ENCODE results near the gene GLIS1.

GLIS1 gene

GRCh38 chr1:53672785-53673184, 66.2 kb downstream of the GLIS1 start:
- DNase-seq, result no peak

DNA sequence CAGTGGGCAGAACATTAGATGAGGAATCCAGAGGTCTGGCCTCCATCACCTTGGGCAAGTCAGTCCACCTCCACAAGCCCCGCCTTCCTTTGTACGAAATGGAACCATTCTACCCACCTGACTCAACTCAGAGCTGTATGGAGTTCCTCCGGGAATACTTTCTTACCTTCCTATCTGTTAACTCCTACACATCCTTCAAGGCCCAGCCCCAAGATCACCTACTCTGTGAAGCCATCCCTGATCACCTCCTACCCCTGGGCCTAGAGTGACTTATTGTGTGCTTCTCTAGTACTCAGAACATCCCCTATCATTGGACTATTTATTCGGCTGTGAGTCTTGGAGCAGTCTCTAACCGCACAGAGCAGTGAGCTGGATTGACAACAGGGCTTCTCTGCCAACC, 66.7 kb downstream of the GLIS1 start:
- no peak for DNase-seq

GRCh38 chr1:53669621-53670191, 69.3 kb downstream of the GLIS1 start:
- DNase-seq, result no peak

- DNase-seq, result no peak
Measured at GRCh38 chr1:53666566-53666965, 72.4 kb downstream of the GLIS1 start.

- no peak for DNase-seq
Measured at GRCh38 chr1:53665996-53666395, 73.0 kb downstream of the GLIS1 start.

DNA sequence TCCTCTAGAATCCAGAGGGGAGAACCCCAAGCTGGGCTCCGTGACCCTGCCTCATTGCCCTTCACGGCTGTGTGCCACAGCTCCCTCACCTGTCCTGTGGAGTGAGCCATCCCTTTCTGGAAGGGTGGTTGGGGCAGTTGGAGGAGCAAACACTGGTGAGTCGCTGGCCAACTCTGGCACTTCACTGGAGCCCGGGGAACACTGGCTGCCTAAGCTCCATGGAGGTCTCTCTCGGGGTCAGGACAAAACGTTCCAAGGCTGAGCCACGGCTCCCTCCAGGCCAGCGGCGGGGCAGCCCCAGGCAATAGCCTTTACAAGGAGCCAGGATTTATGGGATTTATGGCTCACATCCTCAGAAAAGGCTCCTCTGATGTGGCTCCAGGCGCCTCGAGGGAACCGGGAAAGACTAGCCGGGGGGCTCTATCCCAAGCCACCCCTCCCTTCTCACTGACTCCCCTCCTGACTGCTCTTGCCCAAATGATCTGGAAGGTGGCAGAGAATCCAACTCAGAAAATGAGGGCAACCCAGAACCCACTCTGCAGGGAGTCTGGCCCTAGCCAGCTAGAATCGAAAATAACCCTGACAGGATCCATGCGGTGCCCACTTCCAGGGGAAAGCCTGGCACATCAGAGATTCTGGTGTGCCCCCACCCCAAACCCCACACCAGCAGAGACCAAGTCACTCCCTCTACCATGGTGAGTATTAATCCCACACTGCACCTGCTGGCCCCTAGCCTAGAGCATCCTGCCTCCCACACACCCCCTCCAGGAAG, 75.2 kb downstream of the GLIS1 start:
- DNase-seq, result no peak

DNA sequence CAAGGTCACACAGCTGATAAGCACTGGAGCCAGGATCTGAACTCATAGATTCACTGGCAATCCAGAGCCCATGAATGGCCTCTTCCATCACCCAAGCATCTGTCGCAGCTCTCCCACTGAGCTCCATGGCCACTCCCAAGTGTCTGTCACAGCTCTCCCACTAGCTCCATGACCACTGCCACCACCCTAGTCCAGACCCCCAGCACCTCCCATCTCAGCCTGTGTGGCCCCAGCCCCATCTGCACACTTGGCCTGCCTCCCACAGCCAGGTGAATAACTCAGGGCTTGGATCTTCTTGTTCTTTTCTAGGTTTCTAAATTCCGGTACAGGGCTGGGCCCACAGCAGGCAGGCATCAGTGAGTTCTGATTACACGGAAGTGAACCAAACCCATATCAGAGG, 76.0 kb downstream of the GLIS1 start:
- DNase-seq, result no peak

GRCh38 chr1:53662169-53662568, 76.8 kb downstream of the GLIS1 start:
- DNase-seq, result no peak

GRCh38 chr1:53661496-53661895, 77.5 kb downstream of the GLIS1 start:
- no peak for DNase-seq

DNA sequence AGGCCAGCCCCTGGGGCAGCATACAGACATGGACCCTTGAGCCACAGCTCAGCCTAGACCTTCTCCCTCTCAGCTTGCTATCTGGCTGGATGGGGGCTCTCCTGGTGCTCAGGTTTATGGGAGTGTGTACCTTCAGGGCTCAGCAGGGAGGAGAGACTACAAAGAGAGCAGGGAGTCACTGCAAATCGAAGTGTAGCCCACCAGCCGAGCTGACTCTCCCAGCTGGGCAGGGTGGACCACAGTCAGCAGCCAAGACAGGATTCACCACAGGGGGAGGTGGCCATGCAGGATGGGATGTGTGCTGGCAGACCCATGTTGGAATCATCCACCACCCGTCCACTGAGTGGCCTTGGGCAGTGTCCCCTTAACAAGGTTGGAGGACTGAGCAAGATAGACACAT, 78.3 kb downstream of the GLIS1 start:
- no peak for DNase-seq

GRCh38 chr1:53659436-53659835, 79.5 kb downstream of the GLIS1 start:
- no peak for DNase-seq

DNA sequence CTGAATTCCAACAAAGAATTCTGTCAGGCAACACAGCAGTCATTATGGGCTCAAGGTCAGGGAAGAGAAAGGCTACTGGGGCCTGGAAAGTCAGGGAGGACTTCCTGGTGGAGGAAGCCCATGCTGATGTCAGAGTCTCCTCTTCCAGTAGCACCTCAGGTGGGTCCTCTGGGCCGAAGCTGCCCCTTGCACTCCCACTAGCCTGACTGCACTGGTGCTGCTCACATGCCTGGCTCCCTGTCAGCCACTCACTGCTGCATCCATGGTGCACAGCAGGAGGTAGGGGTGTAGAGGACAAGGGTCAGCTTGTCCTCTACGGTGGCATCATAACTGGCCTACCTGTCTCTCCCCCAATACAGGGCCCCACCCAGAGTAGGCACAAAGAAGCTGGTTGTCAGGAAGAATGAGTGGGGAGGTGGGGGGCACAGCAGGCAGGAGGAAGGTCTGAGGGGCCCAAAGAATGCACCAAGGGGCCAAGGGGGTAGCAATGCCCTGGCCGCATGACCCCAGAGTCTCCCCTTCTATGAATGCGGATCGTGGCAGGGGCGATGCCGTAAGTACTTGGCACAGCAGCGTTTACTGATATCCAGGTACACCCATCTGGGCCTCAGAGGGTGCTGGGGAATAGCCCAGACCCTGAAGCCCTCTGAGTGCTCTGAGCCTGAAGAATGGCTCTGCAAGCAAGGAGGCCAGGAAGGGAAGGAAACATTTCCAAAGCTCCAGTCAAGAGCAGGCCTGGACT, 80.3 kb downstream of the GLIS1 start:
- no peak for DNase-seq

GRCh38 chr1:53657891-53658396, 81.0 kb downstream of the GLIS1 start:
- no peak for DNase-seq

DNA sequence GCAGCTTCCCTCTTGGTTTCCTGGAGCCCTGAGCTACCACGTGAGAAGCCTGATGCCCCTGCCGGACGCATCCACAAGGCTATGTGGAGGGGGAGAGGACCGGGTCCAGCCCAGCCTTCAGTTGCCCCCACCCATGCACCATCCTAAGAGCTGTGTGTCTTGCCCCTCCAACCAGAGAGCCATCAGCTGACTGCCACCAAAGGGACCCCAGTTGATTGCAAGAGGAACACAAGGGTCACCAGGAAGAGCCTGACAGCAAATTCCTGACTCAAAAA, 81.5 kb downstream of the GLIS1 start:
- no peak for DNase-seq

DNA sequence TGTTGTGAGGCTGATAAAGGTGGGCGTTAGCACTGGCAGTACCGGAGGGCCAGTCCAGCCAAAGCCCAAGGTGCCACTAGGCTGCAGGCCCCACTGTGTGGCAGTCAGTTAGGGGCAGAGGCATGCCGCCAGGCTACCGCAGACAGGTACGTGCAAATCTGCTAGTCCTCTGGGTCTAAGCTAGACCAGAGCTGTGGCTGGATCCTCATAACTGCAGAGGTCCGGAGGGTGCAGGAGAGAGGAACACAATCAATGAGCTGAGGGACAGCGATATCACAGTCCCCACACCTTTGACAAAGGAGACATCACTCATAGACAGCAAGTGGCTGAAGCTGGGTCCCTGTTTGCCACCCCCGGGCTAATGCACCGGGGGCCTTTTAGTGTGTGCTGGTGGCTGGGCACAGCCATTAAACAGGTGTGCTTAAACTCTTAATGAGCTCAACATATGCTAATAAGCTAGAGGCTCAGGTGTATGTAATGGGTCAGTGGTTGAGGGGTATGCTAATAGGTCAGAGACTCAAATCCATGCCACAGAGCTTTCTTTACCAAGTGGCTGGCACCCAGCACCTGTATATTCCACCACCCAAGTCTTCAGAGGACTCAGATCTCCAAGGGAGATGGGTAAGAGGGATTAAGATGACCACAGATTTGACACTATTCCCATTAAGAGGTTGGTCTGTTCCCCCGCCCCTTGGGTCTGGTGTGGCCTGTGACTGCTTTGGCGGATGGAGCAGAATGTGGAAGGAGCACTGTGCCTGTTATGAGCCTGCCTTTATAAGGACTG, 82.0 kb downstream of the GLIS1 start:
- DNase-seq, result no peak

DNA sequence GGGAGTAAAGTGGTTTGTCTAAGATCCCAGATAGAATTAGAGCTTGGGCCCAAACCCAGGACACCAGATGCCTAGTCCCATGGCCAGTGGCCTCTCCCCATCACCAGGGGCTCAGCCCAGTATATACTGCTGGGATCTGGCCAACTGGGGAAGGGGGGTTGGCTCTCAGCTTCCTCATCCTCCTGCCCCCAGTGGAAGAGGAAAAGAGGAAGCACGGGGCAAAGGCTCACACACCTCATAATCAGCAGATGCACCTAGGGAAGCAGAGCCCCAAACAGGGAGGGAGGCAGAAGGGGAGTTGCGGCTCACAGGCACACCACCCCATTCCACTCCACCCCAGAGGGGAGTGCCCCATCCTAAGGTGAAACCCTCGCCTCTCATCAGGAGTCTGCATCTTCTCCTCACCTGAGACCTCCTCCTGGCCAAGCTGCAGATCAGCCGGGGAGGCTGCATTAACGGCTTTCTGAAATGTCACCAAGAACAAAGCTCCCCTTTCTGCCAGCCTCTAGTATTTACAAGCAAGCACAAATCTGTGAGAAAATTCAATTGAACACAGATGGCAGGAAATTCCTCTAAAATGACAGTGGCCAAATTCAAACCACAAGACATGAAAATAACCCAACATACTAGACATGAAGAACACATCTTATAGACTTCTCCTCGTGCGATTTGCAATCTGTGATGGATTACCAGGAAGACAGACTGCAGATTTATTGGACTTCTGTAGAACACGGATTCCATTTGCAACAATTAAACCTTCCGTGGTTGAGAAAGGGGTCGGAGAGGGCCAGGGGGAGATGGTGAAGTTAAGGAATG, 82.8 kb downstream of the GLIS1 start:
- DNase-seq, result no peak

GRCh38 chr1:53654216-53655210, 84.5 kb downstream of the GLIS1 start:
- DNase-seq, result no peak

GRCh38 chr1:53653631-53654030, 85.3 kb downstream of the GLIS1 start:
- no peak for DNase-seq

GRCh38 chr1:53653200-53653575, 85.8 kb downstream of the GLIS1 start:
- no peak for DNase-seq

DNA sequence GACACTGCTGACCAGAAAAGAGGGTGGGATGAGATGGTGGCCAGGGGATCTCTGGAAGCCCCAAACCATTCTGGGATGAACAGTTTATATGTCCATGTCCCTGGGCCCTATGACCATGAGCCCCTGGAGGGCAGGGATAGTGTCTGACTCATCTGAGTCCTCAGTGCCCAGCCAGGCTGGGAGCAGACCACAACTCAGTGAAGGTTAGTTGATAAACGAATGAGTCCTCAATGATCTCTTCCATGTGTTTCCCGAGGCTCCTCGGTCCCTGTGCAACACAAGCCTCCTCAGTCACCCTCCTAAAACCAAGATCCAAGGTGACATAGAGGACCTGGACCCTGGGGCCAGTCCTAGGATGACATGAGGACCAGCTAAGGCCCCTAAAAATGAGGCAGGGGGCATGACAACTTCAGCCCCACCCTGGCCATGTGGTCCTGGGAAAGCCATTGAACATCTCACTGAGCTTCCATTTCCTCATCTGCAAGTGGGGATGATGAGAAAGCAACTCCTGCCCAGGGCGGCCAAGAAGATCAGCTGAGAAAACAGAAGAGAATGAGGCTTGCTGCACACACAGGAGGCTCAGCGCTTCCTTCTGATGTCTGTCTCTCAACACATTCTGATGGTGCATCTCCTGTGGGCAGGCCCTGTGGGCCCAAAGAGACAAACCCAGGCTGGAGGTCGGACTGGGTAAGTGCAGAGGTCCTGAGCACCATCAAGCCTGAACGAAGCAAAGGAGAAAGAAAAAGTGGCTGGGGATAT, 86.3 kb downstream of the GLIS1 start:
- no peak for DNase-seq

- DNase-seq, result no peak
Measured at GRCh38 chr1:53651356-53651755, 87.6 kb downstream of the GLIS1 start.
